Upper lobe of right lung (tissue), 1 donor: ENCODE measurements around the gene SMIM24. TPM values are rescaled to one million over a fixed set of nuclear protein-coding genes. Genes with fewer than 3 reads are reported as not detected.

Experiments used
- ATAC-seq: fragments of 200-7000 bp; cut with Tn5 transposase; one replicate; pipeline ENCODE4 v1.9.1; 2020; ENCODE audit warnings: mild to moderate bottlenecking, moderate library complexity
- DNase-seq: peaks from one replicate; pipeline ENCODE4 v3.0.0-alpha.2; 2020
- H3K27ac ChIP-seq: fragments of 200-600 bp; one replicate; pipeline ENCODE4 v1.8.0; 2022
- H3K27me3 ChIP-seq: fragments of 200-600 bp; one replicate; pipeline ENCODE4 v1.8.0; 2022; ENCODE audit warnings: mild to moderate bottlenecking
- H3K36me3 ChIP-seq: fragments of 200-600 bp; one replicate; pipeline ENCODE4 v1.8.0; 2022
- H3K4me1 ChIP-seq: fragments of 200-600 bp; one replicate; pipeline ENCODE4 v1.8.0; 2022
- H3K4me3 ChIP-seq: fragments of 200-600 bp; one replicate; pipeline ENCODE4 v1.8.0; 2022; ENCODE audit warnings: mild to moderate bottlenecking
- H3K9me3 ChIP-seq: fragments of 200-600 bp; one replicate; pipeline ENCODE4 v1.8.0; 2022
- intact Hi-C: fragments of 100-400 bp; cut with DNase I; formaldehyde crosslinking; loops from one replicate; pipeline ENCODE4 v1.11.0; 2022
- total RNA-seq: library from RNA; stranded (reverse); fragmentation: NEBNext Ultra II Directional; extraction: Animal tissue kit (Norgen Biotek cat#: 25700); gene quantifications from one replicate; pipeline ENCODE4 v1.2.1, GENCODE V29; 2021
- TF ChIP-seq, protein P1 (sequence below): fragments of 200-600 bp; IDR thresholded peaks from one replicate; pipeline ENCODE4 v1.8.0; 2022; ENCODE audit warnings: antibody characterized with exemption
- donor health status: DM: no; HTN: yes; CAD: no; lungs with severe emphysema.

Gene SMIM24
- total RNA-seq, 1 donor from 2014 or later: not detected

DNA sequence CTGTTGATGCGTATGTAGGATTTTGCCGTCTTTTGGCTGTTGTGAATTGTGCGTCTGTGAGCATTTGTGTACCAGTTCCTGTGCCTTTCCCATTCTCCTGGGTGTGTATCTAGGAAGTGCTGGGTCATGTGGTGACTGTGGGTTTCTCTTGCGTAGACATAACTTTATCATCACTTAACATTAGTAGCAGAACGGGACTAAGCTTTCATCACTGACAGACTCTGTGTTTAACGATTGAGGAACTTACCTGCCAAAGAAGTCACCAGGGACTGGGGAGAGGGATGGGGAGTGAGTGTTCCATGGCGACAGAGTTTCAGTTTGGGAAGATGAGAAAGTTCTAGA lies 40.8 kb upstream of the SMIM24 start:
- no peak for DNase-seq
- no peak overlapping the region for H3K27ac ChIP-seq
- intact Hi-C loops: no loop called here
- no peak for ATAC-seq
- no peaks in the 10 kb centered on the region for H3K4me1 ChIP-seq
- TF ChIP-seq, protein P1, sequence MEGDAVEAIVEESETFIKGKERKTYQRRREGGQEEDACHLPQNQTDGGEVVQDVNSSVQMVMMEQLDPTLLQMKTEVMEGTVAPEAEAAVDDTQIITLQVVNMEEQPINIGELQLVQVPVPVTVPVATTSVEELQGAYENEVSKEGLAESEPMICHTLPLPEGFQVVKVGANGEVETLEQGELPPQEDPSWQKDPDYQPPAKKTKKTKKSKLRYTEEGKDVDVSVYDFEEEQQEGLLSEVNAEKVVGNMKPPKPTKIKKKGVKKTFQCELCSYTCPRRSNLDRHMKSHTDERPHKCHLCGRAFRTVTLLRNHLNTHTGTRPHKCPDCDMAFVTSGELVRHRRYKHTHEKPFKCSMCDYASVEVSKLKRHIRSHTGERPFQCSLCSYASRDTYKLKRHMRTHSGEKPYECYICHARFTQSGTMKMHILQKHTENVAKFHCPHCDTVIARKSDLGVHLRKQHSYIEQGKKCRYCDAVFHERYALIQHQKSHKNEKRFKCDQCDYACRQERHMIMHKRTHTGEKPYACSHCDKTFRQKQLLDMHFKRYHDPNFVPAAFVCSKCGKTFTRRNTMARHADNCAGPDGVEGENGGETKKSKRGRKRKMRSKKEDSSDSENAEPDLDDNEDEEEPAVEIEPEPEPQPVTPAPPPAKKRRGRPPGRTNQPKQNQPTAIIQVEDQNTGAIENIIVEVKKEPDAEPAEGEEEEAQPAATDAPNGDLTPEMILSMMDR: no peak
- H3K4me3 ChIP-seq: no peak overlapping the region
- no peaks in the 10 kb centered on the region for H3K27me3 ChIP-seq
- peaks cover 39% of the 10 kb centered on the region for H3K36me3 ChIP-seq
- H3K9me3 ChIP-seq: no peaks in the 10 kb centered on the region

- intact Hi-C loops: no loop called here
- ATAC-seq: no peak
- TF ChIP-seq, protein P1: no peak
- Histone ChIP-seq H3K4me3 (no peak overlapping the region), H3K36me3 (peaks cover 34% of the 10 kb centered on the region), H3K4me1 (no peaks in the 10 kb centered on the region), H3K27ac (no peak overlapping the region), H3K27me3 (no peaks in the 10 kb centered on the region), H3K9me3 (no peaks in the 10 kb centered on the region)
- peak; percentile 60 for DNase-seq
Measured at GRCh38 chr19:3520166-3521103, 40.1 kb upstream of the SMIM24 start.

DNA sequence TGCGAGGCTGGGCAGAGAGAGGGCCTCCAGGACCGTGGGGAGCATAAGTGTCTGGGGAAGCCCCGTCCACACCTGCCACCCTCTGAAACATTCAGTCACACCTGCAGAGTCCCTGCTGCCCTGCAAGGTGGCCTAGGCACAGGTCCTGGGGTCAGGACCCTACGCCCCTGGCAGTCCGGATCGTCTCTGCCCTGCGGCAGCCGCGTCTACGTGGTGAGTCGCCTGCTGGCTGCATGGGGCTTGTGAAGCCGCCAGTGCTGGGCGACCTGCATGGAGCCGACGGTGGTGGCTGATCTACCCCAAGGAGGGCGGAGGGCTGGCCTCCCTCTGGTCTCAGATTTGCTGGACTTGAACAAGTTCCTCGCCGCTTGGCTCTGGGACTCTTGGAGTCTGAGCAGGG lies 38.8 kb upstream of the SMIM24 start:
- DNase-seq: no peak
- no peak overlapping the region for H3K4me3 ChIP-seq
- H3K27ac ChIP-seq: no peak overlapping the region
- no peak for ATAC-seq
- H3K9me3 ChIP-seq: no peaks in the 10 kb centered on the region
- no peaks in the 10 kb centered on the region for H3K27me3 ChIP-seq
- H3K4me1 ChIP-seq: no peaks in the 10 kb centered on the region
- intact Hi-C loops: no loop called here
- TF ChIP-seq, protein P1: no peak
- peaks cover 23% of the 10 kb centered on the region for H3K36me3 ChIP-seq

DNA sequence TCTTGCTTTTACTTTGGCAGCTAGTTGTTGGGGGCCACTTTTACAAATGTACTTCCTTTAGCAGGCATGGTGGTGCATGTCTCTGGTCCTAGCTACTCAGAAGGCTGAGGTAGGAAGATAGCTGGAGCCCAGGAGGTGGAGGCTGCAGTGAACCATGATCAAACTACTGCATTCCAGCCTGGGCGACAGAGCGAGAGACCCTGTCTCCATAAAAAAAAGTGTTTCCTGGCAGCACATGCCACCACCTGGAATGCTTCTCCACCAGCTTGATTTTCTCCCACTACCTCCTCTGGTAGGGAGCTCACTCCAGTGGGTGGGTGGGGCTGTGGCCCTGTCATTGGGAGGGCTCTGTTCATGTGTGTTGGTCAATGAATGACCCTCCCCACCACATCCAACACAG lies 38.3 kb upstream of the SMIM24 start:
- no peaks in the 10 kb centered on the region for H3K4me1 ChIP-seq
- TF ChIP-seq, protein P1: no peak
- no peaks in the 10 kb centered on the region for H3K9me3 ChIP-seq
- no peak overlapping the region for H3K27ac ChIP-seq
- H3K4me3 ChIP-seq: no peak overlapping the region
- H3K36me3 ChIP-seq: peaks cover 19% of the 10 kb centered on the region
- ATAC-seq (no peak), DNase-seq (no peak)
- intact Hi-C loops: no loop called here
- no peaks in the 10 kb centered on the region for H3K27me3 ChIP-seq

DNA sequence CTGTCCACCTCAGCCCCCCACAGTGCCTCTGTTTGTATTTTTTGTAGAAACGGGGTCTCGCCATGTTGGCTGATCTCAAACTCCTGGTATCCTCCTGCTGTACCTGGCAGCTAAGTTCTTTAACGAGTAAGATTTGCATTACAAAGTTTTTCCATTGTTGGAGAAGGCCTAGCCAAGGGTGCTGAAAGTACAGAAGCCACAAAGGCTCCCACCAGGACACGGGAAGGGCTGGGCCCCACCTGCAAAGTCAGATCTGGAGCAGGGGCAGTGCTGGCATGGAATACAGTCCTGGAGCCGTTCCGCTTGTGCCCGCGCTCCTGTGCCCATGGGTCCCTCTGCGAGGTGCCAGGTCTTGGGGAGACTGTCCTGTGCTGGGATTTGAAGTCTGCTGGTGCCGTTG lies 37.9 kb upstream of the SMIM24 start:
- no peak overlapping the region for H3K27ac ChIP-seq
- H3K9me3 ChIP-seq: no peaks in the 10 kb centered on the region
- intact Hi-C loops: no loop called here
- no peaks in the 10 kb centered on the region for H3K27me3 ChIP-seq
- H3K4me1 ChIP-seq: no peaks in the 10 kb centered on the region
- TF ChIP-seq, protein P1: no peak
- DNase-seq (no peak), ATAC-seq (no peak)
- H3K36me3 ChIP-seq: peaks cover 15% of the 10 kb centered on the region
- no peak overlapping the region for H3K4me3 ChIP-seq
